GM10847 (cell line): ENCODE data around the gene APOC4.

Source experiments
- POLR2A ChIP-seq: IDR thresholded peaks from 2 replicates; pipeline ENCODE4 v1.6.1; 2011; ENCODE audit not compliant: insufficient read length; ENCODE audit errors: extremely low read depth

Gene APOC4

GRCh38 chr19:44942067-44942571 lies at the start of gene APOC4:
TSS of gene APOC4 (plus strand) at chr19:44942237. CDS start at chr19:44942278, 41 bp downstream.
- no peak for TF ChIP-seq POLR2A

GRCh38 chr19:44892932-44893331 lies 49.1 kb upstream of the APOC4 start:
- TF ChIP-seq POLR2A: no peak

GRCh38 chr19:44893332-44894051 lies 48.5 kb upstream of the APOC4 start:
- no peak for TF ChIP-seq POLR2A

- no peak for TF ChIP-seq POLR2A
Measured at GRCh38 chr19:44894052-44894400, 48.0 kb upstream of the APOC4 start.

GRCh38 chr19:44894946-44895345 lies 47.1 kb upstream of the APOC4 start:
- no peak for TF ChIP-seq POLR2A

- no peak for TF ChIP-seq POLR2A
Measured at GRCh38 chr19:44897835-44898234, 44.2 kb upstream of the APOC4 start.

GRCh38 chr19:44900328-44901244 lies 41.5 kb upstream of the APOC4 start:
- TF ChIP-seq POLR2A: no peak

- TF ChIP-seq POLR2A: no peak
Measured at GRCh38 chr19:44903216-44903601, 38.8 kb upstream of the APOC4 start.

- no peak for TF ChIP-seq POLR2A
Measured at GRCh38 chr19:44903602-44904425, 38.2 kb upstream of the APOC4 start.

- TF ChIP-seq POLR2A: no peak
Measured at GRCh38 chr19:44904426-44904994, 37.5 kb upstream of the APOC4 start.

GRCh38 chr19:44905437-44906160 lies 36.4 kb upstream of the APOC4 start, which contains the start of gene APOE:
TSS of gene APOE (plus strand) at chr19:44905796. CDS start at chr19:44906625, 829 bp downstream.
- no peak for TF ChIP-seq POLR2A

GRCh38 chr19:44907613-44908012 lies 34.4 kb upstream of the APOC4 start:
- TF ChIP-seq POLR2A: no peak

GRCh38 chr19:44908074-44908835 lies 33.8 kb upstream of the APOC4 start:
- no peak for TF ChIP-seq POLR2A
